NCI-H345 (cell line): ENCODE results near the gene PGBD1.
"Not testable (repeated sequence)": the region's sequence is repeated elsewhere in the genome, so short reads cannot be mapped to it uniquely, and the experiment has no call there.

Experiments used
- DNase-seq: peaks from one replicate; lab custom pipeline; 2025; lab: John Stamatoyannopoulos, UW

The PGBD1 gene

DNA sequence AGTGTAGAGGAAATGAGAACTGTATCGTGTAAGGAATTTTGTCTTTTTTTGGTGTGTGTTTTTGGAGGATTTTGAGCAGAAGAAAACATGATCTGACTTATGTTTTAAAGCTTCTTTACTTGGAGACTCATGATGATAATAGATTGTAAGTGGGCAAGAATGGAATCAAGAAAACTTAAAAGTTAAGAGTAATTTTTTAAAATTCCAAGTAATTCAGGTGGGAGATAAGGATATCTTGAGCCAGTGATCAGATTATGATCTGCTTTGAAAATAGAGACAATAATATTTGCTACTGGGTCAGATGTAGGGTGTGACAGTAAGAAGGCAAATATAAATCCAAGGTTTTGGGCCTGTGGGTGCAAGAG, 13.7 kb upstream of the PGBD1 start:
- DNase-seq, result no peak

DNA sequence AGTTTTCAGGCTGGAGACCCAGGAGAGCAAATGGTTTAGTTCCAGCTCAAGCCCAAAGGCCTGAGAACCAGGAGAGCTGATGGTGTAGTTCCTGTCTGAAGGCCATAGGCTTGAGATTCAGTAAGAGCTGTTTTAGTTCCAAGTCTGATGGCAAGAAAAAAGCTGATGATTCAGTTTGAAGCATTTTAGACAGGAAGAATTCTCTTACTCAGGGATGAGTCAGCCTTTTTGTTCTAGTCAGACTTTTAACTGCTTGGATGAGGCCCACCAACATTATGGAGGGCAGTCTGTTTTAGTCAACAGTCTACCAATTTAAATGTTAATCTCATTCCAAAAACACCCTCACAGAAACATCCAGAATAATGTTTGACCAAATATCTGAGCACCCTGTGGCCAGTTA, 11.9 kb upstream of the PGBD1 start:
- DNase-seq, result no peak

- DNase-seq, result no peak
Measured at GRCh38 chr6:28274888-28275287, 6.5 kb upstream of the PGBD1 start.

- no peak for DNase-seq
Measured at GRCh38 chr6:28277746-28278145, 3.6 kb upstream of the PGBD1 start.

DNA sequence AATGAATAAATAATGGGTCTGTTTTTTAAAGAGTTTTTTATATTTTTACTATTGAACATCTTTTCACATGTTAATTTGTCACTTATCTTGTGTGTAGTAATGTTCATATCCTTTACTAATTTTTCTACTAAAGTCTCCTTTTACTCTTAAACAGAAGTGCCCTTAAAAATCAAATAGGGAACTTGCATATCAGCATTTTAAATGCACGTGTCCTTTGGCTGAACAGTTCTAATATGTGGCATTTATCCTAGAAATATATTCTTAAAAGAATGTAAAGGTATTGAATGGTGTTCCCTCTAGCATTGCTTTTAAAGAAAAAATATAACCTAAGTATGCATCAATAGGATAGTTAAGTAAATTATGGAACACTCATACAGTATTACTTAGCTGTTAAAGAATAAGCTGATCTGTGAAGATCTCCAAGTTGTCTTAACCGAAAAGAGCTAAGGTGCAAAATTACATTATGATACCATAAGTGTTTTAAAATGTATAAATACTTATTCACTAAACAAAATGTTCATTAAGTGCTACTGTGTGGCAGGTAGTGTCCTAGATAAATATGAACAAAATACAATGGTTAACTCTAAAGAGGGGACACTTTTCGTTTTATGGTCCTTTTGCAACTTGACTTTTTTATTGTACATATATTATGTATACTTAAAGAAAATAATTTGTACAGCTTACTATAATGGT, 631 bp upstream of the PGBD1 start:
- no peak for DNase-seq

GRCh38 chr6:28282926-28283325, 1.6 kb downstream of the PGBD1 start:
- no peak for DNase-seq

GRCh38 chr6:28291573-28291972, 10.2 kb downstream of the PGBD1 start:
- DNase-seq, result no peak

GRCh38 chr6:28295326-28295725, 14.0 kb downstream of the PGBD1 start:
- DNase-seq, result no peak

DNA sequence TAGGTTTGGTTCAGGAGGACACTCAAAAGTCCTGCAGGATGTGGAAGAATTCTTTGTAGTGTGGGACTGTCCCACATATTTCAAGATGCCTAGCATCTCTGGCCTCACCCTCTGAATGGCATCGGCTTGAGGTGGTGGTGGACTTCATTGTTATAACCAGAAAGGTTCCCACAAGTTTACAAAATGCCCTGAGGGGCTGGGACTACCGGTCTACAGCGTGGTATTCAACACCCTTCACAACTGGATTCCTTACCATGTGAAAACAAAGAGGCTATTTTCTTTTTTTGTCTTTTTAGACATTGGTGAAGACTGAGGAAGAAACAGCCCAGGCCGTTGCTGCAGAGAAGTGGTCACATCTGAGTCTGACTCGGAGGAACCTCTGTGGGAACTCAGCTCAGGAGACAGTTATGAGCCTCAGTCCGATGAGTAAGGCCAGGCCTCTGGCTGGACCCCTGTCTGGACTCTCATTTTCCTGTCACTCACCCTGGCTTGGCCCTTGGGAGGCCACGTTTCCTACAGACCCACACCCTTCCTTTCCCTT, 15.2 kb downstream of the PGBD1 start:
- DNase-seq, result no peak

GRCh38 chr6:28303570-28303969, 22.2 kb downstream of the PGBD1 start:
- DNase-seq, result no peak

DNA sequence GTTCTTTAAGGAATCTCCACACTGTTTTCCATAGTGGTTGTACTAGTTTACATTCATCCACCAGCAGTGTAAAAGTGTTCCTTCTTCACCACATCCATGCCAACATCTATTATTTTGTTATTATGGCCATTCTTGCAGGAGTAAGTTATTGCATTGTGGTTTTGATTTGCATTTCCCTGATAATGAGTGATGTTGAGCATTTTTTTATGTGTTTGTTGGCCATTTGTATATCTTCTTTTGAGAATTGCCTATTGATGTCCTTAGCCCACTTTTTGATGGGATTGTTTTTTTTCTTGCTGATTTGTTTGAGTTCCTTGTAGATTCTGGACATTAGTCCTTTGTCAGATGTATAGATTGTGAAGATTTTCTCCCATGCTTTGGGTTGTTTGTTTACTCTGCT, 25.0 kb downstream of the PGBD1 start:
- not testable (repeated sequence) for DNase-seq

- no peak for DNase-seq
Measured at GRCh38 chr6:28311139-28311823, 29.9 kb downstream of the PGBD1 start.

DNA sequence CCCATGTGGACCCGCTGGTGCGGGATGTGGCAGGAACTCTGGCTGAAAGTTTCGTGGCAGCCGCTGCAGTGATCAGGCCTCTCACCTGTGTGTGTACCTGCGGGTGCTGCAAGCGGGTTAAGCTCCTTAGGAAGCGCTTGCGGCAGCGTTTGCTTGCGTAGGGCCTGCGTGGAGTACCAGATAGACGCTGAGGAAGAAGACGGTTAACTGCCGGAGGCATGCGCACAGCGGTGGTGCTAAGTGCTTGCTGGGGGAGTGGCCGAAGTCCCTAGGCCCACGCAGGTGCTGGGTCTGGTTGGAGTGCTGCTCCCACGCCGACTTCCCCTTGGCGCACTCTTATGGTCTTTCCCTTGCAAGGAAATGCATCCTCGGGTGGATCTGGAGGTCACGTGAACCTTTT, 31.6 kb downstream of the PGBD1 start:
- DNase-seq, result no peak

- no peak for DNase-seq
Measured at GRCh38 chr6:28315628-28316027, 34.3 kb downstream of the PGBD1 start.

- not testable (repeated sequence) for DNase-seq
Measured at GRCh38 chr6:28317866-28318265, 36.5 kb downstream of the PGBD1 start.

DNA sequence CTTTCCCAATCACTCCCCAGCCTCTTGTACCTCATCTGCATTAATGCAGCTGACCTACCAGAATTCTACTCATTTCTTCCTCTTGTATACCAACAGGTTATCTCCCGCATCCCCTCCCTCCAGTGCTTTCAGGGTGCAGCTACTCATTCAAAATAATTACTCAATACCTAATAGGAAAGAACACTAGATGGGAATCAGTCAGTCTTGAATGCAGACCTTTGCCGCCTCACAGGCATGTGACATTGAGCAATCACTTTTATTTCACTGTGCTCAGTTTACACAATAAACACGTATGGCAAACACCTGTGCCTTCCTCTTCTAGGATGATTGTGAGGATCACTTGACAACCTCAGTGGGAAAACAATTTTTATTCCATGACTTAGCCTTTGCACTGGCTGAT, 41.3 kb downstream of the PGBD1 start:
- no peak for DNase-seq

- DNase-seq, result no peak
Measured at GRCh38 chr6:28323813-28324424, 42.5 kb downstream of the PGBD1 start.

GRCh38 chr6:28326371-28326948, 45.1 kb downstream of the PGBD1 start:
- no peak for DNase-seq

- DNase-seq, result no peak
Measured at GRCh38 chr6:28330041-28330440, 48.7 kb downstream of the PGBD1 start.

- DNase-seq, result no peak
Measured at GRCh38 chr6:28333047-28333446, 51.7 kb downstream of the PGBD1 start.

DNA sequence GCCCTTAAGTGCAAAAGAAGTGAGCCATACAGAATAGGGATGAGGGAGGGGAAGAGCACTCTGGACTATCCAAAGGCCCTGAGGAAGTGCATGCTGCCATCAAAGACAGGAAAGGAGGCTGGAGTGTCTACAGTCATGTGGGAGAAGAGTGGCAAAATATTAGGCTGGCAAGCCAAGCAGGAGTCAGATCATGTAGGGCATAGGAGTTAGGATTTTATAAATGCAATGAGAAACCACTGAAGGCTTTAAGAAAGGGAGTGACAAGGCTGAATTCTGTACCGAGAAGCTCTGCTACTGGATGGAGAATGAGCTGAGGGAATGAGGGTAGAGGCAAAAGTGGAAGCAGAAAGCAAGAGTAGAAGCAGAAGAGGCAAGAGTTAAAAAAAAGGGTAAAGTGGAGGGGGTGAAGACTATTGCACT, 52.2 kb downstream of the PGBD1 start:
- DNase-seq, result no peak

- no peak for DNase-seq
Measured at GRCh38 chr6:28334286-28335039, 53.1 kb downstream of the PGBD1 start.
